ENCODE measurements around the gene LAX1. TPM values are rescaled to one million over a fixed set of nuclear protein-coding genes. Genes with fewer than 3 reads are reported as not detected.
"Not testable (repeated sequence)": the region's sequence is repeated elsewhere in the genome, so short reads cannot be mapped to it uniquely, and the experiment has no call there.

Gene LAX1
- total RNA-seq, 2 donors from 2014 or later: 1.2 to 1.3 TPM

GRCh38 chr1:203781962-203782361 lies 17.0 kb downstream of the LAX1 start:
- Histone ChIP-seq H3K9me3 (no peaks in the 10 kb centered on the region), H3K27ac (no peak overlapping the region), H3K9ac (ENCODE audit: low read depth in 2 of 2, low read length in 2 of 2) (no peak overlapping the region), H3K4me1 (no peaks in the 10 kb centered on the region), H3K4me3 (no peak overlapping the region), H3K36me3 (no peaks in the 10 kb centered on the region), H3K27me3 (no peaks in the 10 kb centered on the region)
- DNase-seq: no peak
- no peak for TF ChIP-seq CTCF (IDR thresholded peaks at IDR 0.05)
- intact Hi-C loops (cut with DNase I): no loop called here

GRCh38 chr1:203789966-203790365 lies 25.0 kb downstream of the LAX1 start:
- no peak for TF ChIP-seq CTCF (IDR thresholded peaks at IDR 0.05)
- intact Hi-C loops (cut with DNase I): no loop called here

GRCh38 chr1:203791498-203791897 lies 26.5 kb downstream of the LAX1 start:
- no peaks in the 10 kb centered on the region for H3K27me3 ChIP-seq
- DNase-seq: no peak
- no peak overlapping the region for H3K4me3 ChIP-seq
- H3K9me3 ChIP-seq: no peaks in the 10 kb centered on the region
- no peaks in the 10 kb centered on the region for H3K36me3 ChIP-seq
- H3K4me1 ChIP-seq: no peaks in the 10 kb centered on the region
- no peak overlapping the region for H3K27ac ChIP-seq
- TF ChIP-seq CTCF (IDR thresholded peaks at IDR 0.05): no peak
- H3K9ac ChIP-seq (ENCODE audit: low read depth in 2 of 2, low read length in 2 of 2): no peak overlapping the region
- intact Hi-C loops (cut with DNase I): no loop called here

More at GRCh38 chr1:203789966-203790365, 25.0 kb downstream of the LAX1 start:
- H3K9me3 ChIP-seq: no peaks in the 10 kb centered on the region
- H3K4me3 ChIP-seq: no peak overlapping the region
- no peak overlapping the region for H3K27ac ChIP-seq
- no peak overlapping the region for H3K9ac ChIP-seq (ENCODE audit: low read depth in 2 of 2, low read length in 2 of 2)
- H3K4me1 ChIP-seq: no peaks in the 10 kb centered on the region
- H3K36me3 ChIP-seq: no peaks in the 10 kb centered on the region
- no peaks in the 10 kb centered on the region for H3K27me3 ChIP-seq
- DNase-seq: no peak

GRCh38 chr1:203792486-203792885 lies 27.5 kb downstream of the LAX1 start:
- no peaks in the 10 kb centered on the region for H3K27me3 ChIP-seq
- TF ChIP-seq CTCF (IDR thresholded peaks at IDR 0.05): no peak
- intact Hi-C loops (cut with DNase I): no loop called here
- H3K4me3 ChIP-seq: no peak overlapping the region
- no peak overlapping the region for H3K9ac ChIP-seq (ENCODE audit: low read depth in 2 of 2, low read length in 2 of 2)
- no peaks in the 10 kb centered on the region for H3K36me3 ChIP-seq
- no peak for DNase-seq
- H3K9me3 ChIP-seq: no peaks in the 10 kb centered on the region
- peaks cover 4% of the 10 kb centered on the region for H3K4me1 ChIP-seq
- H3K27ac ChIP-seq: no peak overlapping the region

GRCh38 chr1:203793561-203793960 lies 28.6 kb downstream of the LAX1 start:
- H3K27ac ChIP-seq; H3K9ac ChIP-seq (ENCODE audit: low read depth in 2 of 2, low read length in 2 of 2); H3K4me3 ChIP-seq; H3K9me3 ChIP-seq; H3K36me3 ChIP-seq; H3K4me1 ChIP-seq; intact Hi-C loops (cut with DNase I); DNase-seq; H3K27me3 ChIP-seq: not testable (repeated sequence)

GRCh38 chr1:203794764-203795440 lies 29.9 kb downstream of the LAX1 start:
- H3K4me3 ChIP-seq: peak overlapping the region; percentile 63
- H3K9ac ChIP-seq (ENCODE audit: low read depth in 2 of 2, low read length in 2 of 2): peak overlapping the region in 1 of 2 donors; percentile 6
- no peaks in the 10 kb centered on the region for H3K36me3 ChIP-seq
- TF ChIP-seq CTCF (IDR thresholded peaks at IDR 0.05): no peak
- peak; percentile 18 for DNase-seq
- H3K4me1 ChIP-seq: peaks cover 4% of the 10 kb centered on the region
- H3K27me3 ChIP-seq: no peaks in the 10 kb centered on the region
- intact Hi-C loops (cut with DNase I): no loop called here
- peak overlapping the region; percentile 86 for H3K27ac ChIP-seq
- no peaks in the 10 kb centered on the region for H3K9me3 ChIP-seq

Data from colonic mucosa (tissue), 4 donors.